A673 (cell line): ENCODE measurements around the gene CBX5. TPM values are rescaled to one million over a fixed set of nuclear protein-coding genes. Genes with fewer than 3 reads are reported as not detected.

ENCODE experiments used
- BruUV-seq: library from RNA; stranded (reverse); fragments of 400-500 nt; replicated peaks from 2 replicates; lab custom pipeline; 2021; lab: Mats Ljungman, UMichigan
- CTCF ChIA-PET: fragments of 300-600 bp; sonication (Branson Sonifier 250); formaldehyde crosslinking; loops from one replicate; lab custom pipeline; 2022; ENCODE audit warnings: antibody characterized with exemption; lab: Charles Lee
- POLR2A ChIA-PET: fragments of 300-600 bp; sonication (Branson Sonifier 250); formaldehyde crosslinking; loops from one replicate; lab custom pipeline; 2022; ENCODE audit warnings: antibody characterized with exemption; ENCODE audit not compliant: low non-redundant PET; lab: Charles Lee
- DNase-seq: peaks from one replicate; pipeline ENCODE4 v3.0.0-alpha.2; 2015; ENCODE audit warnings: low spot score
- H3K27ac ChIP-seq: fragments of 200-600 bp; sonication (generic); 2 replicates; pipeline ENCODE4 v1.5.1; 2016; ENCODE audit warnings: mixed run types, low read depth, mild to moderate bottlenecking, mixed read lengths, antibody characterized with exemption, low read length; ENCODE audit not compliant: poor library complexity, severe bottlenecking
- H3K27me3 ChIP-seq: fragments of 200-600 bp; sonication (generic); replicated peaks from 2 replicates; pipeline ENCODE4 v1.6.1; 2017; ENCODE audit warnings: mixed run types, low read depth, mild to moderate bottlenecking, mixed read lengths, antibody characterized with exemption, low read length; ENCODE audit not compliant: insufficient read depth, poor library complexity
- H3K36me3 ChIP-seq: fragments of 200-600 bp; sonication (generic); 2 replicates; pipeline ENCODE4 v1.6.1; 2016; ENCODE audit warnings: mixed run types, mild to moderate bottlenecking, mixed read lengths, antibody characterized with exemption, low read length; ENCODE audit not compliant: insufficient read depth, poor library complexity, severe bottlenecking
- H3K4me1 ChIP-seq: fragments of 200-600 bp; sonication (generic); 2 replicates; pipeline ENCODE4 v1.6.1; 2017; ENCODE audit warnings: mixed run types, mild to moderate bottlenecking, mixed read lengths, antibody characterized with exemption, low read length; ENCODE audit not compliant: insufficient read depth, poor library complexity, severe bottlenecking
- H3K4me3 ChIP-seq: fragments of 200-600 bp; sonication (generic); 2 replicates; pipeline ENCODE4 v1.5.1; 2016; ENCODE audit warnings: low read depth, mixed run types, mild to moderate bottlenecking, mixed read lengths, low read length; ENCODE audit not compliant: poor library complexity, severe bottlenecking
- H3K9me3 ChIP-seq: fragments of 200-600 bp; sonication (generic); 2 replicates; pipeline ENCODE4 v1.6.1; 2016; ENCODE audit warnings: mixed run types, low read depth, mild to moderate bottlenecking, mixed read lengths, antibody characterized with exemption, low read length; ENCODE audit not compliant: poor library complexity, severe bottlenecking
- CTCF ChIP-seq: fragments of 300-800, 200-600 bp; sonication (generic); conservative IDR thresholded peaks from 2 replicates; pipeline ENCODE4 v1.5.1; 2017; ENCODE audit warnings: low read depth, mild to moderate bottlenecking, antibody characterized with exemption, low read length, moderate library complexity, mixed read lengths
- EZH2 ChIP-seq: fragments of 200-600 bp; sonication (generic); IDR thresholded peaks from 2 replicates; pipeline ENCODE4 v1.6.1; 2017; ENCODE audit warnings: borderline replicate concordance, low read depth, mild to moderate bottlenecking, mixed read lengths, antibody characterized with exemption, low read length; ENCODE audit not compliant: poor library complexity, severe bottlenecking
- intact Hi-C: fragments of 100-400 bp; cut with micrococcal nuclease; formaldehyde crosslinking; loops from one replicate; pipeline ENCODE4 v1.10.0; 2022; ENCODE audit not compliant: unreplicated experiment
- total RNA-seq: library from RNA; stranded (reverse); gene quantifications from 2 replicates; pipeline ENCODE4 v1.2.3, GENCODE V29; 2021

CBX5 gene
- total RNA-seq, 1 experiment from 2014 or later = 254 TPM

GRCh38 chr12:54227376-54227775 lies 52.5 kb downstream of the CBX5 start:
- Histone ChIP-seq H3K9me3 (no peaks in the 10 kb centered on the region), H3K27me3 (no peaks in the 10 kb centered on the region), H3K4me3 (no peak overlapping the region), H3K36me3 (no peaks in the 10 kb centered on the region), H3K27ac (no peak overlapping the region), H3K4me1 (peaks cover 4% of the 10 kb centered on the region)
- TF ChIP-seq EZH2 = no peak
- no peak for TF ChIP-seq CTCF
- CTCF ChIA-PET = no interaction called here
- BruUV-seq = no TSS peak
- POLR2A ChIA-PET = no interaction called here
- DNase-seq = no peak
- intact Hi-C loops = no loop called here

GRCh38 chr12:54225666-54226065 lies 54.3 kb downstream of the CBX5 start:
- no peak for DNase-seq
- BruUV-seq = no TSS peak
- Histone ChIP-seq H3K9me3 (no peaks in the 10 kb centered on the region), H3K27ac (no peak overlapping the region), H3K27me3 (no peaks in the 10 kb centered on the region), H3K4me3 (no peak overlapping the region), H3K4me1 (peaks cover 4% of the 10 kb centered on the region), H3K36me3 (no peaks in the 10 kb centered on the region)
- TF ChIP-seq CTCF (no peak), EZH2 (no peak)
- intact Hi-C loops = no loop called here
- ChIA-PET POLR2A (interaction anchor here (0.5 to 0.7 kb wide), 2 partner anchors 19 to 99 kb away, joined by 4 to 17 read pairs; partner anchors contain the start of gene COPZ1), CTCF (no interaction called here)

GRCh38 chr12:54222609-54223008 lies 57.3 kb downstream of the CBX5 start:
- CTCF ChIA-PET = no interaction called here
- BruUV-seq = no TSS peak
- no peak overlapping the region for H3K27ac ChIP-seq
- peaks cover 7% of the 10 kb centered on the region for H3K4me1 ChIP-seq
- no peaks in the 10 kb centered on the region for H3K27me3 ChIP-seq
- no peak for DNase-seq
- TF ChIP-seq EZH2 = no peak
- intact Hi-C loops = loop anchor here (5.0 kb wide), 1 partner anchor 55 kb away; no protein-coding TSS in a partner anchor
- no peak overlapping the region for H3K4me3 ChIP-seq
- no peaks in the 10 kb centered on the region for H3K9me3 ChIP-seq
- H3K36me3 ChIP-seq = no peaks in the 10 kb centered on the region
- POLR2A ChIA-PET = no interaction called here

GRCh38 chr12:54221402-54221984 lies 58.4 kb downstream of the CBX5 start:
- no TSS peak for BruUV-seq
- Histone ChIP-seq H3K9me3 (no peaks in the 10 kb centered on the region), H3K36me3 (no peaks in the 10 kb centered on the region), H3K4me1 (peaks cover 14% of the 10 kb centered on the region), H3K4me3 (no peak overlapping the region), H3K27ac (no peak overlapping the region), H3K27me3 (no peaks in the 10 kb centered on the region)
- CTCF ChIA-PET = no interaction called here
- DNase-seq = no peak
- intact Hi-C loops = loop anchor here (5.0 kb wide), 1 partner anchor 56 kb away; no protein-coding TSS in a partner anchor
- TF ChIP-seq CTCF (no peak), EZH2 (no peak)
- POLR2A ChIA-PET = no interaction called here
